ENCODE data around the gene MYO1D.
"Not testable (repeated sequence)": the region's sequence is repeated elsewhere in the genome, so short reads cannot be mapped to it uniquely, and the experiment has no call there.

MYO1D gene

GRCh38 chr17:32648450-32648849, 228.5 kb downstream of the MYO1D start:
- Histone ChIP-seq H4K8ac (ENCODE audit: low read depth, low read length) (no peak overlapping the region), H3K79me1 (ENCODE audit: low read depth, low read length) (no peaks in the 10 kb centered on the region), H3K9ac (ENCODE audit: low read depth, low read length, poor library complexity) (no peak overlapping the region), H2AK5ac (ENCODE audit: low read depth, low read length) (no peak overlapping the region), H3K23ac (ENCODE audit: low read depth, low read length, poor library complexity) (no peak overlapping the region), H2BK15ac (ENCODE audit: low read length) (no peak overlapping the region), H4K91ac (ENCODE audit: low read depth, low read length, poor library complexity) (no peak overlapping the region), H3K4me1 (ENCODE audit: control insufficient read depth in 2 of 2, insufficient read depth in 1 of 2, low read depth in 1 of 2, low read length in 2 of 2) (no peaks in the 10 kb centered on the region), H3K4me3 (ENCODE audit: low read length in 2 of 2) (no peak overlapping the region), H3K18ac (ENCODE audit: low read length) (no peak overlapping the region), H3K27ac (replicated peaks; ENCODE audit: low read length) (no peak overlapping the region), H3K4me2 (ENCODE audit: insufficient read depth, low read length, poor library complexity, severe bottlenecking) (no peak overlapping the region), H2BK5ac (ENCODE audit: low read length) (no peak overlapping the region), H3K4ac (ENCODE audit: low read length) (no peak overlapping the region), H3K27me3 (ENCODE audit: control insufficient read depth in 3 of 3, insufficient read depth in 3 of 3, low read depth in 1 of 3, low read length in 3 of 3) (no peaks in the 10 kb centered on the region), H2BK12ac (ENCODE audit: low read length) (no peak overlapping the region), H3K36me3 (replicated peaks in 1 of 2; ENCODE audit: control insufficient read depth in 2 of 2, insufficient read depth in 2 of 2, low read length in 2 of 2) (no peaks in the 10 kb centered on the region), H2AFZ (ENCODE audit: low read length) (no peak overlapping the region), H3K9me3 (replicated peaks in 1 of 2; ENCODE audit: control insufficient read depth in 2 of 2, insufficient read depth in 1 of 2, low read depth in 1 of 2, low read length in 2 of 2) (no peaks in the 10 kb centered on the region), H2BK120ac (ENCODE audit: low read depth, low read length) (no peak overlapping the region), H3K14ac (ENCODE audit: low read length) (no peak overlapping the region)
- no CpG with 5 or more reads among the region's 2 CpGs for WGBS, 2 donors (ENCODE audit: extremely low coverage in 2 of 2, insufficient read length in 2 of 2, insufficient replicate concordance in 1 of 2)
- DNase-seq (ENCODE audit: low spot score), result no peak

- no peak for DNase-seq (ENCODE audit: low spot score)
- Histone ChIP-seq H2BK12ac (ENCODE audit: low read length) (no peak overlapping the region), H3K18ac (ENCODE audit: low read length) (no peak overlapping the region), H3K4me2 (ENCODE audit: insufficient read depth, low read length, poor library complexity, severe bottlenecking) (no peak overlapping the region), H2BK120ac (ENCODE audit: low read depth, low read length) (no peak overlapping the region), H3K79me1 (ENCODE audit: low read depth, low read length) (no peaks in the 10 kb centered on the region), H4K8ac (ENCODE audit: low read depth, low read length) (no peak overlapping the region), H2AFZ (ENCODE audit: low read length) (no peak overlapping the region), H2BK15ac (ENCODE audit: low read length) (no peak overlapping the region), H3K14ac (ENCODE audit: low read length) (no peak overlapping the region), H2BK5ac (ENCODE audit: low read length) (no peak overlapping the region), H4K91ac (ENCODE audit: low read depth, low read length, poor library complexity) (no peak overlapping the region), H3K27me3 (ENCODE audit: control insufficient read depth in 3 of 3, insufficient read depth in 3 of 3, low read depth in 1 of 3, low read length in 3 of 3) (no peaks in the 10 kb centered on the region), H3K9me3 (replicated peaks in 1 of 2; ENCODE audit: control insufficient read depth in 2 of 2, insufficient read depth in 1 of 2, low read depth in 1 of 2, low read length in 2 of 2) (no peaks in the 10 kb centered on the region), H3K23ac (ENCODE audit: low read depth, low read length, poor library complexity) (no peak overlapping the region), H3K4me1 (ENCODE audit: control insufficient read depth in 2 of 2, insufficient read depth in 1 of 2, low read depth in 1 of 2, low read length in 2 of 2) (no peaks in the 10 kb centered on the region), H2AK5ac (ENCODE audit: low read depth, low read length) (no peak overlapping the region), H3K27ac (replicated peaks; ENCODE audit: low read length) (no peak overlapping the region), H3K36me3 (replicated peaks in 1 of 2; ENCODE audit: control insufficient read depth in 2 of 2, insufficient read depth in 2 of 2, low read length in 2 of 2) (no peaks in the 10 kb centered on the region), H3K4me3 (ENCODE audit: low read length in 2 of 2) (no peak overlapping the region), H3K4ac (ENCODE audit: low read length) (no peak overlapping the region), H3K9ac (ENCODE audit: low read depth, low read length, poor library complexity) (no peak overlapping the region)
- no CpG with 5 or more reads among the region's 2 CpGs for WGBS, 2 donors (ENCODE audit: extremely low coverage in 2 of 2, insufficient read length in 2 of 2, insufficient replicate concordance in 1 of 2)
Observed at GRCh38 chr17:32646941-32647340, 230.0 kb downstream of the MYO1D start.

- not testable (repeated sequence) for H3K4me3 ChIP-seq (ENCODE audit: low read length in 2 of 2); H3K4me1 ChIP-seq (ENCODE audit: control insufficient read depth in 2 of 2, insufficient read depth in 1 of 2, low read depth in 1 of 2, low read length in 2 of 2); H2BK120ac ChIP-seq (ENCODE audit: low read depth, low read length); DNase-seq (ENCODE audit: low spot score); H2AFZ ChIP-seq (ENCODE audit: low read length); H4K91ac ChIP-seq (ENCODE audit: low read depth, low read length, poor library complexity); H3K4me2 ChIP-seq (ENCODE audit: insufficient read depth, low read length, poor library complexity, severe bottlenecking); H3K14ac ChIP-seq (ENCODE audit: low read length); H4K8ac ChIP-seq (ENCODE audit: low read depth, low read length); H3K9me3 ChIP-seq (replicated peaks in 1 of 2; ENCODE audit: control insufficient read depth in 2 of 2, insufficient read depth in 1 of 2, low read depth in 1 of 2, low read length in 2 of 2); H3K36me3 ChIP-seq (replicated peaks in 1 of 2; ENCODE audit: control insufficient read depth in 2 of 2, insufficient read depth in 2 of 2, low read length in 2 of 2); H3K79me1 ChIP-seq (ENCODE audit: low read depth, low read length); H3K18ac ChIP-seq (ENCODE audit: low read length); H3K4ac ChIP-seq (ENCODE audit: low read length); H3K23ac ChIP-seq (ENCODE audit: low read depth, low read length, poor library complexity); H3K9ac ChIP-seq (ENCODE audit: low read depth, low read length, poor library complexity); H3K27ac ChIP-seq (replicated peaks; ENCODE audit: low read length); H2AK5ac ChIP-seq (ENCODE audit: low read depth, low read length); H2BK5ac ChIP-seq (ENCODE audit: low read length); H2BK12ac ChIP-seq (ENCODE audit: low read length); H2BK15ac ChIP-seq (ENCODE audit: low read length); H3K27me3 ChIP-seq (ENCODE audit: control insufficient read depth in 3 of 3, insufficient read depth in 3 of 3, low read depth in 1 of 3, low read length in 3 of 3)
- no CpG with 5 or more reads among the region's 2 CpGs for WGBS, 2 donors (ENCODE audit: extremely low coverage in 2 of 2, insufficient read length in 2 of 2, insufficient replicate concordance in 1 of 2)
Observed at GRCh38 chr17:32641514-32641913, 235.4 kb downstream of the MYO1D start.

GRCh38 chr17:32636598-32637218, 240.2 kb downstream of the MYO1D start:
- DNase-seq (ENCODE audit: low spot score), result no peak
- H2AK5ac ChIP-seq (ENCODE audit: low read depth, low read length), result no peak overlapping the region
- no CpG with 5 or more reads among the region's 5 CpGs for WGBS, 2 donors (ENCODE audit: extremely low coverage in 2 of 2, insufficient read length in 2 of 2, insufficient replicate concordance in 1 of 2)

More at GRCh38 chr17:32636598-32637218, 240.2 kb downstream of the MYO1D start:
- Histone ChIP-seq H3K36me3 (replicated peaks in 1 of 2; ENCODE audit: control insufficient read depth in 2 of 2, insufficient read depth in 2 of 2, low read length in 2 of 2) (no peaks in the 10 kb centered on the region), H3K18ac (ENCODE audit: low read length) (no peak overlapping the region), H3K23ac (ENCODE audit: low read depth, low read length, poor library complexity) (no peak overlapping the region), H4K91ac (ENCODE audit: low read depth, low read length, poor library complexity) (no peak overlapping the region), H3K9ac (ENCODE audit: low read depth, low read length, poor library complexity) (no peak overlapping the region), H3K4me2 (ENCODE audit: insufficient read depth, low read length, poor library complexity, severe bottlenecking) (no peak overlapping the region), H2BK12ac (ENCODE audit: low read length) (no peak overlapping the region), H3K4ac (ENCODE audit: low read length) (no peak overlapping the region), H3K4me3 (ENCODE audit: low read length in 2 of 2) (no peak overlapping the region), H3K27me3 (ENCODE audit: control insufficient read depth in 3 of 3, insufficient read depth in 3 of 3, low read depth in 1 of 3, low read length in 3 of 3) (no peaks in the 10 kb centered on the region), H3K14ac (ENCODE audit: low read length) (no peak overlapping the region), H3K79me1 (ENCODE audit: low read depth, low read length) (no peaks in the 10 kb centered on the region), H4K8ac (ENCODE audit: low read depth, low read length) (no peak overlapping the region), H3K4me1 (ENCODE audit: control insufficient read depth in 2 of 2, insufficient read depth in 1 of 2, low read depth in 1 of 2, low read length in 2 of 2) (no peaks in the 10 kb centered on the region), H2BK15ac (ENCODE audit: low read length) (no peak overlapping the region), H2AFZ (ENCODE audit: low read length) (no peak overlapping the region), H3K27ac (replicated peaks; ENCODE audit: low read length) (no peak overlapping the region), H3K9me3 (replicated peaks in 1 of 2; ENCODE audit: control insufficient read depth in 2 of 2, insufficient read depth in 1 of 2, low read depth in 1 of 2, low read length in 2 of 2) (no peaks in the 10 kb centered on the region), H2BK120ac (ENCODE audit: low read depth, low read length) (no peak overlapping the region), H2BK5ac (ENCODE audit: low read length) (no peak overlapping the region)
